ENCODE measurements around the gene ARL15.
"Not testable (repeated sequence)": the region's sequence is repeated elsewhere in the genome, so short reads cannot be mapped to it uniquely, and the experiment has no call there.

Gene ARL15

GRCh38 chr5:54310433-54311175 is at the start of gene ARL15:
Gene ARL15 (minus strand): TSS chr5:54310573.
- DNase-seq: no peak

- DNase-seq: no peak
These were observed 49.7 kb upstream of the ARL15 start for GRCh38 chr5:54360089-54360488.

GRCh38 chr5:54357408-54358058 is 47.2 kb upstream of the ARL15 start:
- DNase-seq: no peak

GRCh38 chr5:54353933-54354564 is 43.7 kb upstream of the ARL15 start:
- DNase-seq: not testable (repeated sequence)

- not testable (repeated sequence) for DNase-seq
These were observed 42.2 kb upstream of the ARL15 start for GRCh38 chr5:54352580-54352979.

- DNase-seq: no peak
These were observed 37.0 kb upstream of the ARL15 start for GRCh38 chr5:54347221-54347865.

GRCh38 chr5:54344653-54345052 is 34.3 kb upstream of the ARL15 start:
- DNase-seq: no peak

- no peak for DNase-seq
These were observed 31.6 kb upstream of the ARL15 start for GRCh38 chr5:54341971-54342370.

GRCh38 chr5:54337523-54337922 is 27.1 kb upstream of the ARL15 start:
- no peak for DNase-seq

GRCh38 chr5:54332720-54333119 is 22.3 kb upstream of the ARL15 start:
- DNase-seq: no peak

GRCh38 chr5:54329731-54330709 is 19.6 kb upstream of the ARL15 start:
- no peak for DNase-seq

GRCh38 chr5:54326662-54327270 is 16.4 kb upstream of the ARL15 start:
- DNase-seq: no peak

GRCh38 chr5:54325610-54326311 is 15.4 kb upstream of the ARL15 start:
- DNase-seq: no peak

- DNase-seq: no peak
These were observed 14.9 kb upstream of the ARL15 start for GRCh38 chr5:54325272-54325609.

GRCh38 chr5:54324651-54325271 is 14.4 kb upstream of the ARL15 start:
- no peak for DNase-seq

- no peak for DNase-seq
These were observed 13.1 kb upstream of the ARL15 start for GRCh38 chr5:54323495-54323894.

- no peak for DNase-seq
These were observed 9.9 kb upstream of the ARL15 start for GRCh38 chr5:54320256-54320655.

- no peak for DNase-seq
These were observed 7.3 kb upstream of the ARL15 start for GRCh38 chr5:54317511-54318260.

GRCh38 chr5:54315736-54316528 is 5.6 kb upstream of the ARL15 start:
- no peak for DNase-seq

Measured in cortex of kidney (tissue), 1 donor.